Stimulated activated naive CD8-positive, alpha-beta T cell treated with anti-CD3 and anti-CD28 coated beads, Interleukin-15, Interleukin-2, amounts not matched to agents 100 U/mL and 50 U/mL, for 24 hours (primary cell): ENCODE data around the gene TGFBR2.
A peak's percentile ranks its signal among the peaks of the same experiment; 100 is the strongest.

Source experiments
- ATAC-seq: fragments of 150-1000 bp; cut with Tn5 transposase; one replicate; pipeline ENCODE4 v1.10.0; 2021
- DNase-seq: peaks from one replicate; pipeline ENCODE4 v3.0.0; 2021

Gene TGFBR2

GRCh38 chr3:30693470-30694120 lies 87.2 kb downstream of the TGFBR2 start:
- DNase-seq (no peak), ATAC-seq (peak; percentile 83)

GRCh38 chr3:30694148-30694547 lies 87.7 kb downstream of the TGFBR2 start:
- no peak for ATAC-seq
- no peak for DNase-seq

GRCh38 chr3:30694668-30695067 lies 88.3 kb downstream of the TGFBR2 start:
- ATAC-seq = no peak
- no peak for DNase-seq

- DNase-seq = no peak
Measured at GRCh38 chr3:30695302-30696061, 89.1 kb downstream of the TGFBR2 start.

GRCh38 chr3:30696403-30696819 lies 90.0 kb downstream of the TGFBR2 start:
- no peak for DNase-seq
- ATAC-seq = no peak

More at GRCh38 chr3:30695302-30696061, 89.1 kb downstream of the TGFBR2 start:
- no peak for ATAC-seq

GRCh38 chr3:30696896-30697295 lies 90.5 kb downstream of the TGFBR2 start:
- DNase-seq (no peak), ATAC-seq (no peak)

GRCh38 chr3:30698549-30698948 lies 92.1 kb downstream of the TGFBR2 start:
- ATAC-seq (no peak), DNase-seq (no peak)

GRCh38 chr3:30699927-30700326 lies 93.5 kb downstream of the TGFBR2 start:
- ATAC-seq (no peak), DNase-seq (no peak)

- DNase-seq (no peak), ATAC-seq (no peak)
Measured at GRCh38 chr3:30700702-30701321, 94.4 kb downstream of the TGFBR2 start.

- no peak for DNase-seq
- ATAC-seq = no peak
Measured at GRCh38 chr3:30702038-30702827, 95.8 kb downstream of the TGFBR2 start.

GRCh38 chr3:30702828-30703397 lies 96.5 kb downstream of the TGFBR2 start:
- no peak for ATAC-seq
- no peak for DNase-seq

- DNase-seq (no peak), ATAC-seq (no peak)
Measured at GRCh38 chr3:30704931-30705890, 98.8 kb downstream of the TGFBR2 start.

- ATAC-seq (no peak), DNase-seq (no peak)
Measured at GRCh38 chr3:30707825-30708224, 101.4 kb downstream of the TGFBR2 start.

GRCh38 chr3:30708472-30708871 lies 102.1 kb downstream of the TGFBR2 start:
- DNase-seq (no peak), ATAC-seq (no peak)

GRCh38 chr3:30710017-30710416 lies 103.6 kb downstream of the TGFBR2 start:
- ATAC-seq = no peak
- no peak for DNase-seq

- no peak for ATAC-seq
- DNase-seq = no peak
Measured at GRCh38 chr3:30711151-30711550, 104.8 kb downstream of the TGFBR2 start.

- DNase-seq (no peak), ATAC-seq (no peak)
Measured at GRCh38 chr3:30711867-30712266, 105.5 kb downstream of the TGFBR2 start.

- ATAC-seq = no peak
- no peak for DNase-seq
Measured at GRCh38 chr3:30712991-30713390, 106.6 kb downstream of the TGFBR2 start.

- no peak for DNase-seq
- ATAC-seq = no peak
Measured at GRCh38 chr3:30713885-30714503, 107.6 kb downstream of the TGFBR2 start.

- ATAC-seq = no peak
Measured at GRCh38 chr3:30719536-30719935, 113.1 kb downstream of the TGFBR2 start.

More at GRCh38 chr3:30719536-30719935, 113.1 kb downstream of the TGFBR2 start:
- no peak for DNase-seq
